ENCODE results near the gene CBLIF. TPM values are rescaled to one million over a fixed set of nuclear protein-coding genes. Genes with fewer than 3 reads are reported as not detected.

The CBLIF gene
- total and polyA plus RNA-seq, 2 of the 13 experiments (the other 11 are each of a cell fraction or from before 2014, with no cell fraction given): not detected

DNA sequence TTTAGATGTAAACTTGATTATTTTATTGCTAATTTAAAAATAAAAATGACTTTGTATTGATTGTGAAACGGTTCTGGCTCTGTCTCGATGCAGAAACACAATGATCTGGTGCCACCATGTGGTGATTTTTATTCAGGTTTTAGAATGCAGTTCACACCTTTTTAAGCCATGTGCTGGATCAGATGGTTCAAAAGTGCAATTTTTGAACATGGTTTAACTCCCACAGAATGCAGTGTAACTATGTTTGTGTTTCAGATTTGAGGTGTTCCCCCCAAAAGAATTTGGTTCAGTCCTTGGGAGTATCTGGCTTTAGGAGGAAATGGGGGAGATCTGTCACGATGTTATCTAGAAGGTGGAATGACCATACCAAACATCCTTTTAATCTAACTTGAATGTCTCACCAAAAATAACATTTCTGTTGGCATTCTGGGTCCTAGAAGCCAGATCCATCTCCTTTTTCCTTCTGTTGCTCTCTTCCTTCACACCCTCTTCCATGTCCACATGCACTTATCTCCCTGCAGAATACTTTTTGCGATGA, 42.6 kb downstream of the CBLIF start:
- WGBS (ENCODE audit: low lambda C conversion rate): 49% methylated on average over 4 of the region's 4 CpGs
- in situ Hi-C loops (cut with HindIII; ENCODE audit: extremely low pct_ligation_motif_present, low pct_unique_long_range_greater_than_20kb): loop anchor here (5.0 to 10.0 kb wide), 2 partner anchors 45 to 128 kb away; partner anchors contain the start of gene STX3
- DNase-seq (ENCODE audit: low spot score): peak; percentile 51
- ATAC-seq: peak; percentile 76
- Histone ChIP-seq H4K20me1 (ENCODE audit: insufficient read depth, low read length) (no peaks in the 10 kb centered on the region), H3K9me3 (ENCODE audit: low read length) (no peaks in the 10 kb centered on the region), H3K4me2 (ENCODE audit: low read depth, low read length) (no peak overlapping the region), H3K27ac (ENCODE audit: extremely low read length, insufficient read depth, low read length) (no peak overlapping the region), H3K36me3 (replicated peaks in 1 of 2; ENCODE audit: control insufficient read depth in 1 of 2, insufficient read depth in 2 of 2, low read length in 2 of 2) (peaks cover 8 to 25% of the 10 kb centered on the region in 2 experiments), H3K4me3 (replicated peaks in 1 of 3; ENCODE audit: insufficient read depth in 1 of 3, low read depth in 2 of 3, low read length in 3 of 3) (no peak overlapping the region), H3K27me3 (ENCODE audit: control insufficient read depth in 1 of 2, insufficient read depth in 2 of 2, low read length in 2 of 2) (no peaks in the 10 kb centered on the region), H3K79me2 (ENCODE audit: insufficient read depth, low read length) (no peaks in the 10 kb centered on the region), H3K4me1 (ENCODE audit: insufficient read depth, low read length) (peaks cover 11% of the 10 kb centered on the region), H3K9ac (ENCODE audit: insufficient read depth, low read depth, low read length) (no peak overlapping the region), H2AFZ (ENCODE audit: low read length) (no peak overlapping the region)
- BruUV-seq (replicated peaks): no TSS peak
- intact Hi-C loops (cut with micrococcal nuclease; ENCODE audit: unreplicated experiment): loop anchor here (1.0 to 10.0 kb wide), 3 partner anchors 48 to 250 kb away; partner anchors contain the start of gene PATL1
- ChIA-PET CTCF (ENCODE audit: low intra/inter-chr PET ratio, low total read pairs) (interaction anchor here (2.8 kb wide), 1 partner anchor 48 kb away, joined by 44 read pairs; the partner anchor contains the start of gene STX3), POLR2A (no interaction called here)
- FAIRE-seq: peak; percentile 85
- TF ChIP-seq CEBPB (IDR thresholded peaks at IDR 0.05; ENCODE audit: borderline replicate concordance, low read depth, low read length): peak; percentile 63
- no peak for TF ChIP-seq KLF15 (CRISPR knock-in tag; IDR thresholded peaks at IDR 0.05; ENCODE audit: borderline replicate concordance)
- no peak for TF ChIP-seq FOXK2 (IDR thresholded peaks at IDR 0.05)
- TF ChIP-seq YY1 (IDR thresholded peaks at IDR 0.05; ENCODE audit: insufficient read depth, insufficient replicate concordance, low read depth, low read length): no peak
- no peak for TF ChIP-seq ISX (CRISPR knock-in tag; conservative IDR thresholded peaks at IDR 0.05)
- no peak for TF ChIP-seq U2AF2 (IDR thresholded peaks at IDR 0.05; ENCODE audit: low read depth, low read length)
- TF ChIP-seq ERF (CRISPR knock-in tag; IDR thresholded peaks at IDR 0.05): peak; percentile 45; the same call in 1 of the 2 replicates
- no peak for TF ChIP-seq HNRNPH1 (optimal IDR thresholded peaks at IDR 0.05; ENCODE audit: low read depth, low read length)
- TF ChIP-seq SALL2 (CRISPR knock-in tag; IDR thresholded peaks at IDR 0.05): no peak
- TF ChIP-seq, protein P1, sequence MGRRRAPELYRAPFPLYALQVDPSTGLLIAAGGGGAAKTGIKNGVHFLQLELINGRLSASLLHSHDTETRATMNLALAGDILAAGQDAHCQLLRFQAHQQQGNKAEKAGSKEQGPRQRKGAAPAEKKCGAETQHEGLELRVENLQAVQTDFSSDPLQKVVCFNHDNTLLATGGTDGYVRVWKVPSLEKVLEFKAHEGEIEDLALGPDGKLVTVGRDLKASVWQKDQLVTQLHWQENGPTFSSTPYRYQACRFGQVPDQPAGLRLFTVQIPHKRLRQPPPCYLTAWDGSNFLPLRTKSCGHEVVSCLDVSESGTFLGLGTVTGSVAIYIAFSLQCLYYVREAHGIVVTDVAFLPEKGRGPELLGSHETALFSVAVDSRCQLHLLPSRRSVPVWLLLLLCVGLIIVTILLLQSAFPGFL (CRISPR knock-in tag; IDR thresholded peaks at IDR 0.05): no peak
- peak; percentile 36; the same call in 1 of the 2 replicates for TF ChIP-seq CEBPG (CRISPR knock-in tag; IDR thresholded peaks at IDR 0.05)
- no peak for TF ChIP-seq CBX2 (IDR thresholded peaks at IDR 0.05; ENCODE audit: low read depth, low read length)
- no peak for TF ChIP-seq CBX2 (CRISPR knock-in tag; IDR thresholded peaks at IDR 0.05; ENCODE audit: low read depth)
- TF ChIP-seq, protein P2, sequence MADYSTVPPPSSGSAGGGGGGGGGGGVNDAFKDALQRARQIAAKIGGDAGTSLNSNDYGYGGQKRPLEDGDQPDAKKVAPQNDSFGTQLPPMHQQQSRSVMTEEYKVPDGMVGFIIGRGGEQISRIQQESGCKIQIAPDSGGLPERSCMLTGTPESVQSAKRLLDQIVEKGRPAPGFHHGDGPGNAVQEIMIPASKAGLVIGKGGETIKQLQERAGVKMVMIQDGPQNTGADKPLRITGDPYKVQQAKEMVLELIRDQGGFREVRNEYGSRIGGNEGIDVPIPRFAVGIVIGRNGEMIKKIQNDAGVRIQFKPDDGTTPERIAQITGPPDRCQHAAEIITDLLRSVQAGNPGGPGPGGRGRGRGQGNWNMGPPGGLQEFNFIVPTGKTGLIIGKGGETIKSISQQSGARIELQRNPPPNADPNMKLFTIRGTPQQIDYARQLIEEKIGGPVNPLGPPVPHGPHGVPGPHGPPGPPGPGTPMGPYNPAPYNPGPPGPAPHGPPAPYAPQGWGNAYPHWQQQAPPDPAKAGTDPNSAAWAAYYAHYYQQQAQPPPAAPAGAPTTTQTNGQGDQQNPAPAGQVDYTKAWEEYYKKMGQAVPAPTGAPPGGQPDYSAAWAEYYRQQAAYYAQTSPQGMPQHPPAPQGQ (CRISPR knock-in tag; IDR thresholded peaks at IDR 0.05; ENCODE audit: borderline replicate concordance): no peak
- TF ChIP-seq SAFB2 (CRISPR knock-in tag; IDR thresholded peaks at IDR 0.05; ENCODE audit: borderline replicate concordance, low read depth): no peak
- no peak for TF ChIP-seq ZNF562 (CRISPR knock-in tag; IDR thresholded peaks at IDR 0.05; ENCODE audit: borderline replicate concordance)
- TF ChIP-seq TBX2 (CRISPR knock-in tag; IDR thresholded peaks at IDR 0.05; ENCODE audit: borderline replicate concordance): no peak; the same call in 1 of the 2 replicates
- TF ChIP-seq, protein P3, sequence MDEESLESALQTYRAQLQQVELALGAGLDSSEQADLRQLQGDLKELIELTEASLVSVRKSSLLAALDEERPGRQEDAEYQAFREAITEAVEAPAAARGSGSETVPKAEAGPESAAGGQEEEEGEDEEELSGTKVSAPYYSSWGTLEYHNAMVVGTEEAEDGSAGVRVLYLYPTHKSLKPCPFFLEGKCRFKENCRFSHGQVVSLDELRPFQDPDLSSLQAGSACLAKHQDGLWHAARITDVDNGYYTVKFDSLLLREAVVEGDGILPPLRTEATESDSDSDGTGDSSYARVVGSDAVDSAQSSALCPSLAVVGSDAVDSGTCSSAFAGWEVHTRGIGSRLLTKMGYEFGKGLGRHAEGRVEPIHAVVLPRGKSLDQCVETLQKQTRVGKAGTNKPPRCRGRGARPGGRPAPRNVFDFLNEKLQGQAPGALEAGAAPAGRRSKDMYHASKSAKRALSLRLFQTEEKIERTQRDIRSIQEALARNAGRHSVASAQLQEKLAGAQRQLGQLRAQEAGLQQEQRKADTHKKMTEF (CRISPR knock-in tag; IDR thresholded peaks at IDR 0.05): peak; percentile 38; the same call in 1 of the 2 replicates
- TF ChIP-seq ELF3 (CRISPR knock-in tag; IDR thresholded peaks at IDR 0.05): 0 out of 2 replicates have a peak, but pooled peaks have one; percentile 40
- TF ChIP-seq RAD21 (CRISPR knock-in tag; IDR thresholded peaks at IDR 0.05): peak; percentile 77
- TF ChIP-seq WIZ (CRISPR knock-in tag; IDR thresholded peaks at IDR 0.05): no peak
